B cell (primary cell): ENCODE results near the gene TMED9.
"Not testable (repeated sequence)": the region's sequence is repeated elsewhere in the genome, so short reads cannot be mapped to it uniquely, and the experiment has no call there.

Source experiments
- CTCF ChIP-seq: fragments of 200-600 bp; IDR thresholded peaks from one replicate; pipeline ENCODE4 v1.8.0; 2022; ENCODE audit warnings: antibody characterized with exemption, mild to moderate bottlenecking
- EZH2 ChIP-seq: IDR thresholded peaks from 2 replicates; pipeline ENCODE4 v1.6.1; 2012; ENCODE audit warnings: borderline replicate concordance, low read depth, mild to moderate bottlenecking, moderate library complexity, low read length; ENCODE audit not compliant: insufficient read depth, poor library complexity, severe bottlenecking

GRCh38 chr5:177624172-177624571 is 32.2 kb downstream of the TMED9 start:
- not testable (repeated sequence) for TF ChIP-seq CTCF, EZH2
